ENCODE measurements around the gene NEO1.

NEO1 gene

DNA sequence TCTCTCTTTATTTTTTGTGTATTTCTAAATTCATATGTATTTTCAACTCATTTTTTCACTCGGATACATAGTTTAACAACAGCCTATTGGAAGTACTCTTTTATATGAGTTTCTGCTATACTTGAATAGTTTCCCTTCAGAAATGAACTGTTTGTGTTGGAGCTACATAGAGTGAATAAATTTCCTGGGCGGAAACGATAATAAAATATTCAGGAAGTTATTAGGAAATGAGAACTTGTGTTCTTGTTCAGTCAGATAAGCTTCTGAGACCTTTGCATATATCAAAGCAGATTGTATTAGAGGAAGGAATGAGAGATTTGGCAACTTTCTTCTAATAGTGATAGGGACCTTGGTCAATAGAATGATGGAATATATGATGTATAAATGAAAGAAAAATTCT lies 27.3 kb downstream of the NEO1 start:
- Histone ChIP-seq H3K4me1 (ENCODE audit: control insufficient read depth, insufficient read depth, low read depth, low read length) (peaks cover 4% of the 10 kb centered on the region), H3K27ac (ENCODE audit: low read length, poor library complexity, severe bottlenecking) (no peak overlapping the region), H3K9ac (ENCODE audit: low read length) (peak overlapping the region; percentile 21), H3K4me3 (ENCODE audit: insufficient read depth in 1 of 2, low read depth in 1 of 2, low read length in 2 of 2) (no peak overlapping the region), H3K27me3 (ENCODE audit: control insufficient read depth in 1 of 2, insufficient read depth in 1 of 2, low read length in 2 of 2) (no peaks in the 10 kb centered on the region), H4K8ac (ENCODE audit: low read length) (no peak overlapping the region), H4K91ac (ENCODE audit: low read length) (no peak overlapping the region), H2AK5ac (ENCODE audit: low read length, severe bottlenecking) (no peak overlapping the region), H3K23ac (ENCODE audit: low read length in 2 of 2) (no peak overlapping the region), H3K9me3 (ENCODE audit: control insufficient read depth, low read length) (no peaks in the 10 kb centered on the region), H2BK120ac (ENCODE audit: low read depth, low read length) (no peak overlapping the region), H3K4me2 (ENCODE audit: low read length, poor library complexity, severe bottlenecking) (no peak overlapping the region), H3K4ac (ENCODE audit: low read depth in 1 of 2, low read length in 2 of 2) (no peak overlapping the region), H3K14ac (ENCODE audit: low read length in 2 of 2) (no peak overlapping the region), H2BK5ac (ENCODE audit: low read depth, low read length, poor library complexity, severe bottlenecking) (no peak overlapping the region), H2AFZ (ENCODE audit: low read depth, low read length) (no peak overlapping the region), H3K36me3 (ENCODE audit: control insufficient read depth in 1 of 2, insufficient read depth in 2 of 2, low read depth in 1 of 2, low read length in 2 of 2) (no peaks in the 10 kb centered on the region), H2BK12ac (ENCODE audit: low read length in 2 of 2) (no peak overlapping the region), H3K18ac (ENCODE audit: low read depth in 1 of 2, low read length in 2 of 2) (no peak overlapping the region), H2BK15ac (ENCODE audit: low read depth, poor library complexity, severe bottlenecking) (no peak overlapping the region), H3K79me1 (replicated peaks; ENCODE audit: low read length, poor library complexity, severe bottlenecking) (peaks cover 22% of the 10 kb centered on the region)
- DNase-seq, result no peak
- 88% methylated on average over 2 of the region's 3 CpGs for WGBS

DNA sequence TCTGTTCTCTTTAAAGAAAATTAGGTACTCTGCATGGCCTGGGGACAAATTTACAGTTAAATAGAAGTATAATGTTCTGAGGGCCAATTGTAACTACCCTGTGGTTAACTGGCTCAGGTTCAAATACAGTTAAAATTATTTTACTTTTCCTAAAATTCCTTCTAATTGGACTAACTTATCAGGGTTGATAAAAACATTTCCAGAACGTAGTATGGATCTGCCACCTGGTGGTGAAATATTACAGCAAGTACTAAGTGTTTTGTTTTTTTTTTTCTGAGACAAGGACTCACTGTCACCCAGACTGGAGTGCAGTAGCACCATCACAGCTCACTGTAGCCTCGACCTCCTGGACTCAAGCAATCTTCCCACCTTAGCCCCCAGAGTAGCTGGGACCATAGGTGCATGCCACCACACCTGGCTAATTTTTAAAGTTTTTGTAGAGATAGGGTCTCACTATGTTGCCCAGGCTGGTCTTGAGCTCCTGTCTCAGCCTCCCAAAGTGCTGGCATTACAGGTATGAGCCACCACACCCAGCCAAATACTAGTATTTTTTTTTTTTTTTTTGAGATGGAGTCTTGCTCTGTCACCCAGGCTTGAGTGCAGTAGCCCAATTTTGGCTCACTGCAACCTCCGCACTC lies 29.2 kb downstream of the NEO1 start:
- Histone ChIP-seq H4K91ac (ENCODE audit: low read length) (no peak overlapping the region), H2BK5ac (ENCODE audit: low read depth, low read length, poor library complexity, severe bottlenecking) (no peak overlapping the region), H3K4ac (ENCODE audit: low read depth in 1 of 2, low read length in 2 of 2) (no peak overlapping the region), H3K23ac (ENCODE audit: low read length in 2 of 2) (no peak overlapping the region), H3K4me3 (ENCODE audit: insufficient read depth in 1 of 2, low read depth in 1 of 2, low read length in 2 of 2) (no peak overlapping the region), H3K27ac (ENCODE audit: low read length, poor library complexity, severe bottlenecking) (no peak overlapping the region), H3K36me3 (ENCODE audit: control insufficient read depth in 1 of 2, insufficient read depth in 2 of 2, low read depth in 1 of 2, low read length in 2 of 2) (no peaks in the 10 kb centered on the region), H3K27me3 (ENCODE audit: control insufficient read depth in 1 of 2, insufficient read depth in 1 of 2, low read length in 2 of 2) (no peaks in the 10 kb centered on the region), H3K79me1 (replicated peaks; ENCODE audit: low read length, poor library complexity, severe bottlenecking) (peaks cover 21% of the 10 kb centered on the region), H3K9me3 (ENCODE audit: control insufficient read depth, low read length) (no peaks in the 10 kb centered on the region), H2BK15ac (ENCODE audit: low read depth, poor library complexity, severe bottlenecking) (no peak overlapping the region), H3K4me2 (ENCODE audit: low read length, poor library complexity, severe bottlenecking) (no peak overlapping the region), H3K9ac (ENCODE audit: low read length) (no peak overlapping the region), H3K4me1 (ENCODE audit: control insufficient read depth, insufficient read depth, low read depth, low read length) (peaks cover 3% of the 10 kb centered on the region), H4K8ac (ENCODE audit: low read length) (no peak overlapping the region), H3K18ac (ENCODE audit: low read depth in 1 of 2, low read length in 2 of 2) (no peak overlapping the region), H3K14ac (ENCODE audit: low read length in 2 of 2) (no peak overlapping the region), H2AK5ac (ENCODE audit: low read length, severe bottlenecking) (no peak overlapping the region), H2BK120ac (ENCODE audit: low read depth, low read length) (no peak overlapping the region), H2BK12ac (ENCODE audit: low read length in 2 of 2) (no peak overlapping the region), H2AFZ (ENCODE audit: low read depth, low read length) (no peak overlapping the region)
- 52% methylated on average over 2 of the region's 3 CpGs for WGBS
- peak; percentile 73 for DNase-seq

DNA sequence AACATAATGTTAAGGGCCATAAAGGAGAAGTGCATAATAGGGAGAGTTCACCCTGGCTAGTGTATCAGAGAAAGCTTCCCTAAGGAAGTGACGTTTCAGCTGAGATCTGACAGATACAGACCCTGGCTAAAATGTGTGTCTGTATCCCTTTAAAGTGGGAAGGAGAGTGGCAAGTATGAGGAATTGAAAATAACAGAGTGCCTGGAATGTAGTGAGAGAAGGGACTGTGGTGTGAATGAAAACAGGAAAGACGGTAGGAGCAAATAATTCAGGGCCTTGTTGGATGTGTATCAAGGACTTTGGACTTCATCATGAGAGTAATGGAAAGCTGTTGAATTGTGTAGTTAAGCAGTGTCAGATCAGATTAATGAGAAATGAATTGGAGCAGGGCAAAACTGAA lies 30.5 kb downstream of the NEO1 start:
- no peak overlapping the region for H2BK15ac ChIP-seq (ENCODE audit: low read depth, poor library complexity, severe bottlenecking)
- H2BK5ac ChIP-seq (ENCODE audit: low read depth, low read length, poor library complexity, severe bottlenecking), result no peak overlapping the region
- no peak overlapping the region for H2BK120ac ChIP-seq (ENCODE audit: low read depth, low read length)
- peak overlapping the region; percentile 23 for H3K9ac ChIP-seq (ENCODE audit: low read length)
- no peaks in the 10 kb centered on the region for H3K36me3 ChIP-seq (ENCODE audit: control insufficient read depth in 1 of 2, insufficient read depth in 2 of 2, low read depth in 1 of 2, low read length in 2 of 2)
- H2AFZ ChIP-seq (ENCODE audit: low read depth, low read length), result no peak overlapping the region
- H3K4me3 ChIP-seq (ENCODE audit: insufficient read depth in 1 of 2, low read depth in 1 of 2, low read length in 2 of 2), result no peak overlapping the region
- no peak overlapping the region for H4K8ac ChIP-seq (ENCODE audit: low read length)
- no peak overlapping the region for H2AK5ac ChIP-seq (ENCODE audit: low read length, severe bottlenecking)
- peaks cover 18% of the 10 kb centered on the region for H3K79me1 ChIP-seq (replicated peaks; ENCODE audit: low read length, poor library complexity, severe bottlenecking)
- H3K27me3 ChIP-seq (ENCODE audit: control insufficient read depth in 1 of 2, insufficient read depth in 1 of 2, low read length in 2 of 2), result no peaks in the 10 kb centered on the region
- no peak overlapping the region for H3K18ac ChIP-seq (ENCODE audit: low read depth in 1 of 2, low read length in 2 of 2)
- H3K27ac ChIP-seq (ENCODE audit: low read length, poor library complexity, severe bottlenecking), result no peak overlapping the region
- no peak overlapping the region for H4K91ac ChIP-seq (ENCODE audit: low read length)
- H3K4me1 ChIP-seq (ENCODE audit: control insufficient read depth, insufficient read depth, low read depth, low read length), result peaks cover 3% of the 10 kb centered on the region
- H2BK12ac ChIP-seq (ENCODE audit: low read length in 2 of 2), result no peak overlapping the region
- H3K23ac ChIP-seq (ENCODE audit: low read length in 2 of 2), result no peak overlapping the region
- H3K14ac ChIP-seq (ENCODE audit: low read length in 2 of 2), result no peak overlapping the region
- DNase-seq, result peak; percentile 24
- no peak overlapping the region for H3K4me2 ChIP-seq (ENCODE audit: low read length, poor library complexity, severe bottlenecking)
- H3K4ac ChIP-seq (ENCODE audit: low read depth in 1 of 2, low read length in 2 of 2), result no peak overlapping the region
- no peaks in the 10 kb centered on the region for H3K9me3 ChIP-seq (ENCODE audit: control insufficient read depth, low read length)
- 28% methylated on average over 2 of the region's 2 CpGs for WGBS

DNA sequence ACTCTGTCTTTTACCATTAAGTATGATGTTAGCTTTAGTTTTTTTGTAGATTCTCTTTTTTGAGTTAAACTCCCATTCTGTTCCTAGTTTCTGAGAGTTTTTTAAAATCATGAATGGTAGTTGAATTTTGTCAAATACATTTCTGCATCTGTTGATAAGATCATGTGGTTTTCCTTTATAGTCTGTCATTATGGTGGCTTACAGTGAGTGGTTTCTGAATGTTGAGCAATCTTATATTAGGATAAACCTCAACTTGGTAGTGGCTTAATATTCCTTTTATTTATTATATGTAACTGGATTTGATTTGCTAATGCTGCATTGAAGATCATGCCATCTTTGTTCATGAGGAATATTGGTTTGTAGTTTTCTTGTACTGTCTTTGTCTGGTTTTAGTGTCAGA lies 34.8 kb downstream of the NEO1 start:
- H3K27me3 ChIP-seq (ENCODE audit: control insufficient read depth in 1 of 2, insufficient read depth in 1 of 2, low read length in 2 of 2), result no peaks in the 10 kb centered on the region
- no peak overlapping the region for H2BK5ac ChIP-seq (ENCODE audit: low read depth, low read length, poor library complexity, severe bottlenecking)
- H3K4ac ChIP-seq (ENCODE audit: low read depth in 1 of 2, low read length in 2 of 2), result no peak overlapping the region
- H4K8ac ChIP-seq (ENCODE audit: low read length), result no peak overlapping the region
- no peak for DNase-seq
- no peak overlapping the region for H3K18ac ChIP-seq (ENCODE audit: low read depth in 1 of 2, low read length in 2 of 2)
- no peaks in the 10 kb centered on the region for H3K9me3 ChIP-seq (ENCODE audit: control insufficient read depth, low read length)
- H3K9ac ChIP-seq (ENCODE audit: low read length), result no peak overlapping the region
- no peak overlapping the region for H3K23ac ChIP-seq (ENCODE audit: low read length in 2 of 2)
- no peak overlapping the region for H2AK5ac ChIP-seq (ENCODE audit: low read length, severe bottlenecking)
- no peak overlapping the region for H3K27ac ChIP-seq (ENCODE audit: low read length, poor library complexity, severe bottlenecking)
- no peak overlapping the region for H2BK15ac ChIP-seq (ENCODE audit: low read depth, poor library complexity, severe bottlenecking)
- peaks cover 13% of the 10 kb centered on the region for H3K79me1 ChIP-seq (replicated peaks; ENCODE audit: low read length, poor library complexity, severe bottlenecking)
- no peaks in the 10 kb centered on the region for H3K36me3 ChIP-seq (ENCODE audit: control insufficient read depth in 1 of 2, insufficient read depth in 2 of 2, low read depth in 1 of 2, low read length in 2 of 2)
- H3K4me3 ChIP-seq (ENCODE audit: insufficient read depth in 1 of 2, low read depth in 1 of 2, low read length in 2 of 2), result no peak overlapping the region
- no peak overlapping the region for H2BK12ac ChIP-seq (ENCODE audit: low read length in 2 of 2)
- no peaks in the 10 kb centered on the region for H3K4me1 ChIP-seq (ENCODE audit: control insufficient read depth, insufficient read depth, low read depth, low read length)
- no peak overlapping the region for H4K91ac ChIP-seq (ENCODE audit: low read length)
- no peak overlapping the region for H2AFZ ChIP-seq (ENCODE audit: low read depth, low read length)
- no peak overlapping the region for H2BK120ac ChIP-seq (ENCODE audit: low read depth, low read length)
- no peak overlapping the region for H3K4me2 ChIP-seq (ENCODE audit: low read length, poor library complexity, severe bottlenecking)
- H3K14ac ChIP-seq (ENCODE audit: low read length in 2 of 2), result no peak overlapping the region
